Subcutaneous abdominal adipose tissue (tissue), 5 donors: ENCODE data around the gene MZT2B.
"Not testable (repeated sequence)": the region's sequence is repeated elsewhere in the genome, so short reads cannot be mapped to it uniquely, and the experiment has no call there.

Source experiments
- H3K27ac ChIP-seq: one replicate; pipeline ENCODE4 v1.7.0; 2013; ENCODE audit warnings: low read depth, mild to moderate bottlenecking, inconsistent platforms, low read length, moderate library complexity
- H3K27me3 ChIP-seq, 5 donors: one replicate each; pipeline ENCODE4 v1.7.0; 2013; ENCODE audit warnings: low read length in 5 of 5, inconsistent platforms in 1 of 5; ENCODE audit not compliant: control insufficient read depth in 5 of 5, insufficient read depth in 4 of 5
- H3K36me3 ChIP-seq, 5 donors: one replicate each; pipeline ENCODE4 v1.7.0; 2013; ENCODE audit warnings: low read length in 5 of 5; ENCODE audit not compliant: control insufficient read depth in 5 of 5, insufficient read depth in 5 of 5
- H3K4me1 ChIP-seq, 5 donors: one replicate each; pipeline ENCODE4 v1.7.0; 2013; ENCODE audit warnings: low read length in 5 of 5, mild to moderate bottlenecking in 3 of 5, moderate library complexity in 1 of 5; ENCODE audit not compliant: control insufficient read depth in 5 of 5, insufficient read depth in 5 of 5
- H3K4me3 ChIP-seq, 5 donors: one replicate each; pipeline ENCODE4 v1.7.0; 2013; ENCODE audit warnings: low read length in 5 of 5, low read depth in 1 of 5
- H3K9ac ChIP-seq, 5 donors: one replicate each; pipeline ENCODE4 v1.7.0; 2013; ENCODE audit warnings: low read length in 5 of 5, mild to moderate bottlenecking in 4 of 5, moderate library complexity in 3 of 5
- H3K9me3 ChIP-seq, 5 donors: one replicate each; pipeline ENCODE4 v1.7.0; 2013; ENCODE audit warnings: low read length in 5 of 5; ENCODE audit not compliant: control insufficient read depth in 5 of 5
- donor health status: healthy.
- donor health status: healthy.
- donor health status: healthy.
- donor health status: healthy.
- donor health status: healthy.

The MZT2B gene

GRCh38 chr2:130233066-130233465 is 51.0 kb downstream of the MZT2B start:
- not testable (repeated sequence) for H3K9ac ChIP-seq, H3K4me1 ChIP-seq, H3K27ac ChIP-seq, H3K9me3 ChIP-seq, H3K36me3 ChIP-seq, H3K4me3 ChIP-seq, H3K27me3 ChIP-seq

GRCh38 chr2:130239581-130239980 is 57.5 kb downstream of the MZT2B start:
- not testable (repeated sequence) for H3K9me3 ChIP-seq, H3K36me3 ChIP-seq, H3K27ac ChIP-seq, H3K4me1 ChIP-seq, H3K9ac ChIP-seq, H3K4me3 ChIP-seq, H3K27me3 ChIP-seq
